Stimulated activated CD4-positive, alpha-beta T cell treated with anti-CD3 and anti-CD28 coated beads, Interleukin-2, amount 100 ng/mL, for 48 hours (primary cell): ENCODE results near the gene CHAF1B.
"Not testable (repeated sequence)": the region's sequence is repeated elsewhere in the genome, so short reads cannot be mapped to it uniquely, and the experiment has no call there.

ENCODE experiments used
- DNase-seq, 2 donors: peaks; one replicate each; pipeline ENCODE4 v3.0.0-alpha.2; 2020

Gene CHAF1B

DNA sequence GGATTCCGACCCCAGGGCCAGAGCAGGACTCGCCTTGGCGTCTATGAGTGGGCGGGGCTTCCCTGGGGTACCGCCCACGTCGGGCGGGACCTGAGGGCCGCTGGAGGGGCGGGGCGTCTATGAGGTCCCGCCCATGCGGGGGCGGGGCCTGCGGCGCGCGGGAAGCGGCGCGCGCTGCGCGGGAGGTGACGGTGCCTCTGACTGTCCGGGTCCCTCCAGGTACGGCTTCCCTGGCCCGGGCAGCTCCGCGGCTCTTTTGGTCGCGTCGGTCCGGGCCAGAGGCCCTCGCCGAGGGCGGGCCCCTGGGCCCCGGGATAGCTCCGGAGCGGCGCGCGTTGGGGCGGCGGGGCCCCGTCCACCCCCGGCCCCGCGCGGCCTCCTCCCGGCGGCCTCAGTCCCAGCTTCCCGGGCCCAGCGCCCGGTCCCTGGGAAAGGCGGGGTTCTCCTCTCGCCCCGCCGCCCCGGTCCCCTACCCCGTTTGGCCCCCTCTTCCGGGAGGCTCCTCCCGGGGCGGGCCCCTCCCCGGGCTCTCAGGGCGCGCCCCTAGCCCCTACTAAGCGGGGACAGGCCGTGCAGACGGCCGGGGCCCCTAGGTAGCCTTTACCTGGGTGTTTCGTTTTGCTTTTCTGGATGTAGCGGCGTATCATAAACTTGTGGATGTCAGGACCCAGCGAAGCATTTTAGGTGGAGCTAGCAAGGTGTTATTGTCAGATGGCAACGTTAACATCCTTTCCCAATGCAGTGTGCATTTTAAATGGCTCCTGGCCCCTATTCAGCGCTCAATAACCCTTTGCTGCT lies at the start of gene CHAF1B:
CHAF1B (plus strand) TSS at position 160 of the 798 bp plus-strand sequence. CDS start 745 bp downstream, outside the sequence.
- DNase-seq = peak; percentile 84 to 92

DNA sequence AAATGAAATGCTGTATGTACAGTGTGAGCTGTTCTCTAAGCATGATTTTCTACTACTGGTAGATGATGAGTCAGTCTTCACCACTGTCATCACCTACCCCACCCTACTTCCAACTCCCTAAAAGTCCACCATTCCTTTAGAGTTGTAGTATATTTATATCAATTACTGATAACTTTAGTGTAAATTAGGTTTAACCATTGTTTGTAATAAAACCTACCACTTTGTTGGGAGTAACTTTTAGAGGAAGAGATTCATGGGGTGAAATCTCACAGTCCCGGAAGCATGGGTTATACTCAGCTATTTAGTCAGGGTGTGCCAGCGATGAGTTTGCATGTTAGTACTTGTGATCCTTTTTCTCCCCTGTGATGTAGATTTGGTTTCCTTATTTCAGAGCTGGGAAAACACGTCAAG lies 48.1 kb upstream of the CHAF1B start:
- no peak for DNase-seq

DNA sequence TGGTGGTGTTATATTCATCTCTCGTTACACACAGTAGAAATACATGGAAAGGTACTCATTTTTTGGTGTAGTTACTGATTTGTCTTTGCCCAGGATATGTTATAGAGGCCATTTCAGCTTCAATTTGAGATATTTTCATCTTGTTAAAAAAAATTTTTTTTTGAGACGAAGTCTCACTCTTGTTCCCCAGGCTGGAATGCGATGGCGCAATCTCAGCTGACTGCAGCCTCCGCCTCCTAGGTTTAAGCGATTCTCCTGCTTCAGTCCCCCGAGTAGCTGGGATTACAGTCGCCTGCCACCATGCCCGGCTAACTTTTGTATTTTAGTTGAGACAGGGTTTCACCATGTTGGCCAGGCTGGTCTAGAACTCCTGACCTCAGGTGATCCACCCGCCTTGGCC lies 46.2 kb upstream of the CHAF1B start:
- DNase-seq = no peak

GRCh38 chr21:36342581-36342980 lies 42.6 kb upstream of the CHAF1B start:
- DNase-seq = not testable (repeated sequence)

DNA sequence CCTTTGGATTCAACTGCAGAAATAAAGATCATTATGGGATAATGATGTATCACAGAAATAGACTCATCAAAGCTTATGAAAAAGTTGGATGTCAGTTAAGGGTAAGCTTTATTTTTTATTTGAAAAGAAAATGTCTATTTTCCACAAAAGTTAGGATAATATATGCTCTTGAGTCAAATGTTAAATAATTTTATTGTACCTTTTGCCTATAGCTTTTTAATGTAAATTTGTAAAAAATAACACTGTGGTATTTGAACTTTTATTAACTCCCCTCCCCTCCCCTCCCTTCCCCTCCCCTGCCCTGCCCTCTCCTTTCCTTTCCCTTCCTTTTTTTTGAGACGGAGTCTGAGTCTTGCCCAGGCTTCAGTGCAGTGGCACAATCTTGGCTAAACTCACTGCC lies 40.3 kb upstream of the CHAF1B start:
- DNase-seq = no peak

DNA sequence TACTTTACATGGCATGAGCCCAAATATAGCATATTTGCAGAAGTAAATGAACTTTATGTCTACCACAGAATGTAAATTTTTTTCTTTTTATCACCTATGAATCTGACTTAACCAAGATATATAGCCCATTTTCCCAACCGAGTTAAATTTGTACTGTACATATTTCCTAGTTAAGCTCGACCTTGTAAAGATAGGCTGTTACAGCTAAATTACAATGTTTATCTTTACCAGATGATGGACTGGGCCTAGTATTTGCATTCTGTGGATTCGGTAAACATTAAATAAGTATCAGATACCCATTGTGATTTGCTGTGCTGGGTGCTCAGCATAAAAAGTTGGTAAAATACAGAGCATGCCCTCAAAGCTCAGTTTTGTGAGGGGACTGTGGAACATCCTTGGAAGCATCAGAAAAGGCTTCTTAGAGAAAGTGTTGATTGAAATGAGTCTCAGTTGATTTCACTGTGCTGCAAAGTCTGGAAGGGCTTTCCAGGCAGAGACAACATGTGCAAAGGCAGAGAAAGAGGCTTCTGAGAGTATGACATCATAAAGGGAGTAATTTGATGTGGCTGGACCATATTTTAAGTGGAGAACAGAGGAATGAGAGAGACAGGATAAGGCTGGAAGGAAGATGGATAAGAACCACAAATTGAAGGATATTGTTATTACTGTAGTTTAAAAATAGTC lies 37.8 kb upstream of the CHAF1B start:
- DNase-seq = no peak

GRCh38 chr21:36347962-36348328 lies 37.2 kb upstream of the CHAF1B start:
- DNase-seq = no peak

GRCh38 chr21:36349315-36349714 lies 35.9 kb upstream of the CHAF1B start:
- DNase-seq = no peak

GRCh38 chr21:36350282-36350910 lies 34.8 kb upstream of the CHAF1B start:
- DNase-seq = no peak

DNA sequence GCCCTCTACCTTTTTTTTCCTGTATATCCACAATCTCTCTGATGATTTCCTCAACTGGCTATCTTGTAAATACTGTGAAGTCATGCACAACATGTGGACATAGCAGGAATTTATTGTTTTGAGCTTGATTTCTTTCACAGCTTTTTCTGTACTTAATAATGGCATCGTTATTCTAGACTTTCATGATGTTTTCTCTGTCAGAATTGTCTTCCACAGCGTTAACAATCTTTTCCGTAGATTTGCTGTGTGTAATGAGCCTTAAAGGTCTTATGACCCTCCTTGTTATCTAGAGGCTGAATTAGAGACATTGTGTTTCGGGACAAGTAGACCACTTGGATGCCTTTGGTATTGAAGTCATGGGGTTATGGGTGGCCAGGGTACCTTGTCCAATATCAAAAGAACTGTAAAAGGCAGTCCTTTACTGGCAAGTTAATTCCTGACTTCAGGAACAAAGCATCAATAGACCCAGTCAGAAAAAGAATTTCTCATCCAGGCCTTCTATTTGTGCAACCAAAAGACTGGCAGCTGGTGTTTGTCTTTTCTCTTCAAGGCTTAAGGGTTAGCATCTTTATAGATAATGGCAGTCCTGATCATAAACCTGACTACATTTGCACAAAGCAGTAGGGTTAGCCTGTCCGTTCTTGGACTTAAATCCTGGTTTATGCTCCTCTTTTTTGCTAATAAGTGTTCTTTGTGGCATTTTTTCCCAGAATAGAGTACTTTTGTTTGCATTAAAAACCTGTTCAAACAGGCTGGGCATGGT lies 30.1 kb upstream of the CHAF1B start:
- no peak for DNase-seq

DNA sequence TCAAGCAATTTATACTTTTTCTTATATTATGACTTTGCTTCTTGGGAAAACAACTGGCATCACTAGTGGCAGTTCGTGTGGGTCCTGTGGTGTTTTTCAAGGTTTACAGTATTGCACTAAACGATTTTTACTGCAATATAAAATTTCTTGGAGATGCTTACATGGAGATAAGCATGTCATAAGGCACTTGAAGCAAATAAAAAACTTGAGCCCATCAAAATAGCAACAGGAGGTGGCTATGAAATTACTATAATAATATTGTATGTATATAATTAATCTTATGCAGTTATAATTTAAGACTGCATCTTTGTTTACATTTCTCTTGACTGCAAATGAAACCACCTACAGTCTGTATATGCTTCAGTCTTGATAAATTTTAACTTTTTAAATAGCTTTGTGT lies 29.3 kb upstream of the CHAF1B start:
- DNase-seq = no peak

- no peak for DNase-seq
These were observed 26.0 kb upstream of the CHAF1B start for GRCh38 chr21:36359185-36359584.

GRCh38 chr21:36369064-36369685 lies 16.0 kb upstream of the CHAF1B start:
- DNase-seq = no peak

GRCh38 chr21:36375994-36376393 lies 9.2 kb upstream of the CHAF1B start:
- no peak for DNase-seq

DNA sequence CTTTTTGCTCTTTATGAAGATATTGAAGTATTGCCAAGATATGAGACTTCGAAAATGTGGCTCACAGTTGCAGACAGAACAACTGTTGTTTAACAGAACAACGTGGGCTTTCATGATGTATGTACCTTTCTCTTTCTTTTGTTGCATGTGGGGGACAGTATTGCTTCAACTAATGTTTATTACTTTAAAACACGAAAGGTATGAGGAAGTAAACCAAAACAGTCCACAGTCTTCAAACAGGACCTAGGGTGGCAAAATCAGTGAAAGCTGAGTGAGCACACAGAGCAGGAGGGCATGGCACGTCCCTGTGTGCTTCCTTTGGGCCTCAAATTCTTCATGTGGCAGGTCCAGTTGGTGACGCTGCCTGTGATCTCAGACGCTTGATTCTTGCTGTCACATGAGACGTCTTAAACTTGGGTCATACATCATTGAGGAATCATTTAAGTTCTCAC lies 7.8 kb upstream of the CHAF1B start:
- DNase-seq = no peak

GRCh38 chr21:36379251-36379650 lies 5.9 kb upstream of the CHAF1B start:
- DNase-seq = no peak

DNA sequence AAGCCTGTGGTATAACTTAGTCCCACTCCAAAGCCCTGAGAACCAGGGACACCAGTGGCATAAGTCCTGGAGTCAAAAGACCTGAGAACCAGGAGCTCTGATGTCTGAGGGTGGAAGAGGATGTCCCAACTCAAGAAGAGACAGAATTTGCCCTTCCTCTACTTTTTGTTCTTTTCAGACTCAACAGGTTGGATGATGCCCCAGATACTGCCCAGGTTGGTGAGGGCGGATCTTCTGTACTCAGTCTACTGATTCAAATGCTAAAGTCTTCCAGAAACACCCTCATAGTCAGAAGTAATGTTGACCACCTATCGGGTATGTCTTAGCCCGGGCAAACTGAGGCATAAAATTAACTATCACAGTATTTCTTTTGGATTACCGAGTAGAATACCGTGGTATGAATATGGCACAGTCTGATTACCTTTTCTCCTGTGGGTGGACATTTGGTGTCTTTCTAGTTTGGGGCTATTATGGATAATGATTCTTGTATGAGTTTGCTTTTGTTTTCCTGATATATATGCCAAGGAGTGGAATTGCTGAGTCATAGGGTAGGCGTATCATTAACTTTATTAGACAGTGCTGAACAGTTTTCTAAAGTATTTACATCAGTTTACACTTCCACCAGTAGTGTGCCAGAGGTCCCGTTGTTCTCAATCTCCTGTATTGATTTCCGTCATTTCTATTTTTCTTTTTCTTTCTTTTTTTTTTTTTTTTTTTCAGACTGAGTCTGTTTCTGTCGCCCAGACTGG lies 3.2 kb upstream of the CHAF1B start:
- no peak for DNase-seq

GRCh38 chr21:36382722-36383121 lies 2.5 kb upstream of the CHAF1B start:
- not testable (repeated sequence) for DNase-seq

DNA sequence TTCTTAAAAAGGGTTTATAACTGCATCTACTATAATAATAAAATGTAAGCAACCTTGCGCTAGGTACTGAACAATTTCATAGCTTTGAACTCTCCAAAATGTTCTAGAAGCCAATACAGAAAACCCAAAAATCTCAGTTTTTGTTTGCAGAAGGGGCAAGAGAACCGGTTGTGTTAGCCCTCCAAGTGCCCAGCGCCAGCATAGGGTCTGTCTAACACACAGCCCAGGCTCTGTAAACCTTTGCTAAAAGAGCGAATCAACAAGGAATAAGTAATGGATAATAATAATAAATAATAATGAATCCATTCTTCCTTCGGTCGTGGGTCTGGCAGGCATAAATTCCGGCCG lies 333 bp upstream of the CHAF1B start:
- DNase-seq = no peak

- no peak for DNase-seq
These were observed 945 bp downstream of the CHAF1B start for GRCh38 chr21:36386031-36386642.

DNA sequence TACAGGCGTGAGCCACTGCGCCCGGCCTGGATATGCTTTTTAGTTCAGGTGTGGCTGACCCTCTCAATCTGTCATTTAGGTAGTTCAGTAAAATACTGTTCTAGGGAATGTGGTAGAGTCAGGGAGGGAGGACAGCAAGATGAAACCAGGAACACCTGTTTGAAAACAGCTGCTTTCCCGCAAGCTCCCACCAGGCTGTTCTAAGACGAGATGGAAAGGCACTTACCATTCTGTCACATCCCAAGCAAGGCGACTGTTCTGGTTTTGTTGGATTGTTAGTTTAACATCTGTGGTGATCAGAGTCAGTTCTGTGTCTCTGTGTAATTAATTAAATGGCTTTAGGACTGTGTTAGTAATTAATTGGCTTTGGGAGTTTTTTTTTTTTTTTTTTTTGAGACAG lies 2.9 kb downstream of the CHAF1B start:
- no peak for DNase-seq

GRCh38 chr21:36388835-36389234 lies 3.6 kb downstream of the CHAF1B start:
- no peak for DNase-seq
